GM13976 (cell line): ENCODE data around the gene SON.

ENCODE experiments used
- DNase-seq: peaks from one replicate; pipeline ENCODE4 v3.0.0; 2012; ENCODE audit warnings: low spot score
- CTCF ChIP-seq: IDR thresholded peaks from 2 replicates; pipeline ENCODE4 v1.5.1; 2012; ENCODE audit warnings: borderline replicate concordance, mild to moderate bottlenecking; ENCODE audit not compliant: insufficient read depth; ENCODE audit errors: extremely low read depth, missing control alignments, control extremely low read depth
- in situ Hi-C: fragments of 300-500 bp; cut with MboI; formaldehyde crosslinking; loops from one replicate; pipeline ENCODE4 v1.12.0; 2022; ENCODE audit warnings: low sequenced_read_pairs, mixed read lengths, inconsistent platforms; ENCODE audit not compliant: unreplicated experiment

SON gene

GRCh38 chr21:33511639-33512038 is 31.2 kb upstream of the SON start:
- in situ Hi-C loops, result no loop called here
- TF ChIP-seq CTCF, result no peak
- no peak for DNase-seq

- DNase-seq, result no peak
- in situ Hi-C loops, result no loop called here
- no peak for TF ChIP-seq CTCF
Measured at GRCh38 chr21:33512481-33512880, 30.4 kb upstream of the SON start.

- in situ Hi-C loops, result no loop called here
- DNase-seq, result no peak
- no peak for TF ChIP-seq CTCF
Measured at GRCh38 chr21:33514229-33514628, 28.6 kb upstream of the SON start.

- DNase-seq, result no peak
- in situ Hi-C loops, result no loop called here
- no peak for TF ChIP-seq CTCF
Measured at GRCh38 chr21:33518899-33519298, 23.9 kb upstream of the SON start.

GRCh38 chr21:33522297-33522952 is 20.4 kb upstream of the SON start:
- DNase-seq, result no peak
- TF ChIP-seq CTCF, result no peak
- in situ Hi-C loops, result no loop called here

- in situ Hi-C loops, result no loop called here
- TF ChIP-seq CTCF, result no peak
Measured at GRCh38 chr21:33522953-33523349, 19.9 kb upstream of the SON start.

More at GRCh38 chr21:33522953-33523349, 19.9 kb upstream of the SON start:
- no peak for DNase-seq
